Trophoblast cell (in vitro differentiated cells and primary cell): ENCODE measurements around the gene PERM1.
A peak's percentile ranks its signal among the peaks of the same experiment; 100 is the strongest.

Experiments used
- DNase-seq, 2 donors: peaks; one replicate each; pipeline ENCODE4 v3.0.0-alpha.2; 2016
- H2AFZ ChIP-seq: 2 replicates; pipeline ENCODE4 v1.6.1; 2013; ENCODE audit warnings: low read length, moderate library complexity, mild to moderate bottlenecking; ENCODE audit not compliant: insufficient read depth, poor library complexity
- H2AK5ac ChIP-seq: 2 replicates; pipeline ENCODE4 v1.6.1; 2013; ENCODE audit warnings: mild to moderate bottlenecking, low read length
- H2BK120ac ChIP-seq: 2 replicates; pipeline ENCODE4 v1.6.1; 2013; ENCODE audit warnings: low read length, mild to moderate bottlenecking, moderate library complexity; ENCODE audit not compliant: insufficient read depth, poor library complexity
- H2BK12ac ChIP-seq: 2 replicates; pipeline ENCODE4 v1.6.1; 2013; ENCODE audit warnings: mild to moderate bottlenecking, low read length, moderate library complexity
- H2BK5ac ChIP-seq: 2 replicates; pipeline ENCODE4 v1.6.1; 2013; ENCODE audit warnings: low read length, low read depth, moderate library complexity, mild to moderate bottlenecking; ENCODE audit not compliant: poor library complexity
- H3K14ac ChIP-seq: 2 replicates; pipeline ENCODE4 v1.6.1; 2013; ENCODE audit warnings: mild to moderate bottlenecking, low read length
- H3K18ac ChIP-seq: 2 replicates; pipeline ENCODE4 v1.6.1; 2013; ENCODE audit warnings: mild to moderate bottlenecking, low read length
- H3K23ac ChIP-seq: 2 replicates; pipeline ENCODE4 v1.6.1; 2013; ENCODE audit warnings: low read length
- H3K27ac ChIP-seq: 2 replicates; pipeline ENCODE4 v1.5.1; 2013; ENCODE audit warnings: low read depth, mild to moderate bottlenecking, inconsistent platforms, low read length, moderate library complexity
- H3K27me3 ChIP-seq: 2 replicates; pipeline ENCODE4 v1.6.1; 2013; ENCODE audit warnings: inconsistent platforms, mild to moderate bottlenecking, low read length, moderate library complexity; ENCODE audit not compliant: insufficient read depth
- H3K36me3 ChIP-seq, 2 experiments: 1 replicate in 1 of 2; 2 replicates in 1 of 2; pipeline ENCODE4 v1.6.1; 2013; ENCODE audit warnings: low read length in 2 of 2, mild to moderate bottlenecking in 2 of 2, moderate library complexity in 1 of 2; ENCODE audit not compliant: insufficient read depth in 2 of 2, control insufficient read depth in 1 of 2
- H3K4ac ChIP-seq: 2 replicates; pipeline ENCODE4 v1.6.1; 2013; ENCODE audit warnings: low read depth, mild to moderate bottlenecking, low read length, moderate library complexity
- H3K4me1 ChIP-seq, 2 experiments: 1 replicate in 1 of 2; 2 replicates in 1 of 2; pipeline ENCODE4 v1.6.1; 2013; ENCODE audit warnings: low read length in 2 of 2, mild to moderate bottlenecking in 2 of 2, moderate library complexity in 1 of 2; ENCODE audit not compliant: insufficient read depth in 2 of 2, control insufficient read depth in 1 of 2
- H3K4me2 ChIP-seq: 2 replicates; pipeline ENCODE4 v1.6.1; 2013; ENCODE audit warnings: inconsistent platforms, mild to moderate bottlenecking, low read length, moderate library complexity
- H3K4me3 ChIP-seq: 2 replicates; pipeline ENCODE4 v1.5.1; 2013; ENCODE audit warnings: mild to moderate bottlenecking, low read depth, low read length, inconsistent platforms
- H3K79me1 ChIP-seq: one replicate; pipeline ENCODE4 v1.6.1; 2013; ENCODE audit warnings: low read length
- H3K79me2 ChIP-seq: 2 replicates; pipeline ENCODE4 v1.6.1; 2013; ENCODE audit warnings: low read length, mild to moderate bottlenecking; ENCODE audit not compliant: control insufficient read depth, insufficient read depth, poor library complexity
- H3K9ac ChIP-seq: 2 replicates; pipeline ENCODE4 v1.6.1; 2013; ENCODE audit warnings: mild to moderate bottlenecking, low read length
- H3K9me3 ChIP-seq: 2 replicates; pipeline ENCODE4 v1.6.1; 2013; ENCODE audit warnings: low read depth, mild to moderate bottlenecking, control low read depth, inconsistent platforms, low read length; ENCODE audit not compliant: insufficient read depth
- H4K12ac ChIP-seq: 2 replicates; pipeline ENCODE4 v1.6.1; 2013; ENCODE audit warnings: low read depth, mild to moderate bottlenecking, low read length, moderate library complexity
- H4K8ac ChIP-seq: 2 replicates; pipeline ENCODE4 v1.6.1; 2013; ENCODE audit warnings: low read depth, mild to moderate bottlenecking, low read length, moderate library complexity
- H4K91ac ChIP-seq: one replicate; pipeline ENCODE4 v1.6.1; 2013; ENCODE audit warnings: low read depth, mild to moderate bottlenecking, low read length, moderate library complexity
- WGBS: extraction: QIAGEN DNeasy Blood & Tissue Kit; methylation state at CpG from one replicate; pipeline ENCODE4 v1.1.7; 2013; ENCODE audit warnings: missing lambda C conversion rate; ENCODE audit not compliant: insufficient read length, insufficient coverage; ENCODE audit errors: extremely low coverage; 5-methylcytosine and 5-hydroxymethylcytosine counted together

PERM1 gene

DNA sequence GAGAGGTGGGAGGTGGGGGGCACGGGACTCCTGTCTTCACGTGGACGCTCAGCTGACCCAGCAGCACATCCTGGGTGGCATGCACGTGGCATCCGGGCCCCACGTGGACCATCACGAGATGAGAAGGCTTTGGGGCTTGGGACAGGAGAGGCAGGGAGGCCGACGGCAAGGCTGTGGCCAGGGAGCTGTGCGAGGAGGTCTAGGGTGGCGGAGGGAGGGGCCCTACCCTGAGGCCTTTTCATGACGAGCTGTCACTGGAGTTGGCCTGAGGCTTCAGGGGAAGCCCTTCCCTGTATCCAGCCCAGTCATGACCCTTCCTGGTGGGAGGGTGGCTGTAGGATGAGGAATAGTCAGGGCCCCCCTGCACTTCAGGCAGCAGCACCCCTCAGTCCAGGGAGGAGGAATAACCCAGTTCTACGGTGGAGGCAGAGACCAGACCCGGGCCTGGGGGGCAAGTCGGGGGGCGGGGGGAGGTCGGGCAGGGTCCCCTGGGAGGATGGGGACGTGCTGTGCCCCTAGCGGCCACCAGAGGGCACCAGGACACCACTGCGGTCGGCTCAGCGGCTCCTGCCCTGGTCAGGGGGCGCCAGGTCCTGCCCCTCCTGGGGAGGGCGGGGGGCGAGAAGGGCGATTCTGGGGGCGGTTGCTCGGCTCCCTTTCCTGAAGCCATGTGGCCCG lies 2.0 kb upstream of the PERM1 start:
- Histone ChIP-seq H4K8ac (no peak overlapping the region), H3K14ac (no peak overlapping the region), H3K79me2 (no peaks in the 10 kb centered on the region), H3K18ac (no peak overlapping the region), H3K4ac (no peak overlapping the region), H3K9me3 (no peaks in the 10 kb centered on the region), H3K27me3 (no peaks in the 10 kb centered on the region), H3K23ac (no peak overlapping the region), H3K9ac (no peak overlapping the region), H2BK5ac (no peak overlapping the region), H3K36me3 (no peaks in the 10 kb centered on the region), H3K4me3 (no peak overlapping the region), H2AFZ (peak overlapping the region; percentile 74), H2AK5ac (peak overlapping the region; percentile 95), H4K91ac (no peak overlapping the region), H3K4me2 (peak overlapping the region; percentile 43), H3K27ac (no peak overlapping the region), H3K79me1 (no peaks in the 10 kb centered on the region), H2BK120ac (no peak overlapping the region), H4K12ac (no peak overlapping the region), H2BK12ac (no peak overlapping the region), H3K4me1 (no peaks in the 10 kb centered on the region)
- WGBS, result no CpG with 5 or more reads among the region's 29 CpGs
- DNase-seq, result peak in 1 of 2 donors; percentile 45

DNA sequence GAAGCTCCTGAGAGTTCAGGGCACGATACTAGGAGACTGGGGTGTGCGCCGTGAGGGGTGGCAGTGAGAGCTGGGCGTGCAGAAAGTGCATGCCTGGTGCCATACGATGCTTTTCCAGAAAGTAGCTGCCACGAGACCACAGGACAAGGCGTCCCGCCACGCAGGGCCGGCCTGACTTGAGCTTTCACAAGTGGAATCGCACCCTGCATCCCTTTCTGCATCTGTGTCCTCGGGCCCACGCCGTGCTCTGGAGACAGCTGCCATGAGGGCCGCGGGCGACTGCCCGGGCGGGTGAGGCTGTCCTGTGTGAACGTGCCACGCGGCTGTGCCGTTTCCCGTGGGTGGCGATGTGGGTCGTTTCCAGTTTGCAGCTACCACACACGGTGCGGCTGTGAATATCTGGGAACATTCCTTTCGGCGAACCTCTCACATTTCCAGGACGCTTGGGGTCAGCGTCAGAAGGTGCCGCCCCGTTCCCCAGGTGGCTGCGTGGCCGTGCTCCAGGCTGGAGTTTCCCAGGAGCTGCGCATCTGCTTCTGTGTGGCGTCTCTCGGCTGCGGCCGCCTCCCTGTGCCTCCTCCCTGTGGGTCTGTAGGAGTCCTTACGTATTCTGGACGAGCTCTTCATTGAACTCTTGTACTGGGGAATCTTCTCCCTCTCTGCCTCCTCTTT lies 1.0 kb upstream of the PERM1 start:
- Histone ChIP-seq H3K27ac (no peak overlapping the region), H3K9ac (no peak overlapping the region), H4K12ac (no peak overlapping the region), H3K23ac (no peak overlapping the region), H3K79me2 (no peaks in the 10 kb centered on the region), H3K27me3 (no peaks in the 10 kb centered on the region), H3K14ac (no peak overlapping the region), H3K9me3 (no peaks in the 10 kb centered on the region), H3K79me1 (no peaks in the 10 kb centered on the region), H3K4me2 (no peak overlapping the region), H3K18ac (no peak overlapping the region), H2BK12ac (no peak overlapping the region), H2BK120ac (no peak overlapping the region), H2AK5ac (no peak overlapping the region), H2AFZ (no peak overlapping the region), H3K4me3 (no peak overlapping the region), H3K4me1 (no peaks in the 10 kb centered on the region), H4K91ac (no peak overlapping the region), H3K4ac (no peak overlapping the region), H4K8ac (no peak overlapping the region), H2BK5ac (no peak overlapping the region), H3K36me3 (no peaks in the 10 kb centered on the region)
- DNase-seq, result peak in 1 of 2 donors; percentile 17
- no CpG with 5 or more reads among the region's 43 CpGs for WGBS

DNA sequence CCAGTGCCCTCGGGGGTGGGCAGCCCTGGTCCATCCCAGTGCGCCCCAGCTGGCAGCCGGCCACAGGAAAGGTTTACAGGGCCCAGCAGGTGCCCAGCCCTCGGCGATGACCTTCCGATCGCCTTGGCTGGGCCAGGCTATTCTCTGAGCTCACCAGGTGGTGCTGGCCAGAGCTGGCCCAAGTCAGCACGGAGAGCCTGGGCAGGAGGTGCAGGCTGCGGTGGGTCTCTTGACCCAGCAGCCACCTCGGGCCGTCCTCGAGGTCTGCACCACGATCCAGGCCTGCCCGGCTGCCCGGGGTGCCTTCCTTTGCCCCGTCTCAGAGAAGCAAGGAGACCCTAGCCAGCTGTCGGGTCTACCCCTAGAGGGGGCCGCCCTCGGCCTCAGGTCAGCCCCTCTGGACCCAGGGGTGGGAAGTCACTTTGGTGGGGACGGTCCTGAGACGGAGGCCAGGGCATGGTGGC lies 370 bp downstream of the PERM1 start:
- no peak overlapping the region for H3K9ac ChIP-seq
- no peaks in the 10 kb centered on the region for H3K36me3 ChIP-seq
- H3K27me3 ChIP-seq, result no peaks in the 10 kb centered on the region
- no CpG with 5 or more reads among the region's 21 CpGs for WGBS
- no peak overlapping the region for H3K18ac ChIP-seq
- no peak for DNase-seq
- no peaks in the 10 kb centered on the region for H3K79me1 ChIP-seq
- no peak overlapping the region for H2AFZ ChIP-seq
- H3K4ac ChIP-seq, result no peak overlapping the region
- H2BK120ac ChIP-seq, result peak overlapping the region; percentile 26
- H3K27ac ChIP-seq, result no peak overlapping the region
- no peak overlapping the region for H3K14ac ChIP-seq
- H3K4me1 ChIP-seq, result no peaks in the 10 kb centered on the region
- no peak overlapping the region for H3K4me3 ChIP-seq
- H2BK12ac ChIP-seq, result no peak overlapping the region
- H4K12ac ChIP-seq, result no peak overlapping the region
- H3K4me2 ChIP-seq, result no peak overlapping the region
- H3K79me2 ChIP-seq, result no peaks in the 10 kb centered on the region
- H2AK5ac ChIP-seq, result no peak overlapping the region
- H3K23ac ChIP-seq, result no peak overlapping the region
- no peak overlapping the region for H4K91ac ChIP-seq
- H4K8ac ChIP-seq, result no peak overlapping the region
- H3K9me3 ChIP-seq, result no peaks in the 10 kb centered on the region
- no peak overlapping the region for H2BK5ac ChIP-seq

DNA sequence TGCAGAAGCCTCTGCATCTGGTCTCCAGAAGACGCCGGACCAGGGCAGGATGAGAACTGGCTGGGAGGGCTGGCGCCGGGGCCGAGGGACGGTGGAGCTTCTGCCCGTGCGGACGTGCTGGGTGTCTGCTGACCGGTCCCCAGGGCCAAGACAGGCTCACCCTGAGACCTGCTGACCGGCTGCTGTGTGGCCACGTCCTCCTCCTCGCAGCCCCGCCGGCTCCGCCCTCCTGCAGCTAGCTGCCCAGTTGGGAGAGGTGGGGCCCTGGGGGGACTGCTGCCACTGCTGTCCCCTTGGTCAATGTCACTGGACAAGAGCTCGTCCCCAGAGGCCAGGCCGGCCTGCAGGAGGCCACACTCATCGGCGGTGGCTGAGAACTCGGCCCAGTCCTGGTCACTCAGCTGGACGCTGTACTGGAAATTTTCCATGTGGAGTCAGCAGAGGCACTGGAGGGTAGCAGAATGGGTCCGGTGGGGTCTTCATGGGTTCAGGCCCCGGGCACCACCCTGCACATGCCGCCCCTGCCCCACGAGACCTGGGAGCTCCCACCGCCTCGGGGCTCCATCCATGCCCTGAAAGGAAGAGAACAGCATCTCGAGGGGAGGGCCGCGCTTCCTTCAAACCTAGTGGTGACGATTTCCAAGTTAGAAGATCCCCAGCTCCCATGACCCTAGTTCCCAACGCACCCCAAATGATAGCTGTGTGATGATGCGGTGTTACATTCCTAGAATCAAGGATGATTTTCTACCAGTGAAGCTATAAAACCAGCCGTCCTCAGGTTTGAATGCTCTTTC lies 1.1 kb downstream of the PERM1 start:
- Histone ChIP-seq H2BK120ac (no peak overlapping the region), H3K4me2 (no peak overlapping the region), H3K18ac (no peak overlapping the region), H4K12ac (no peak overlapping the region), H3K79me1 (no peaks in the 10 kb centered on the region), H3K4me1 (peaks cover 0 to 6% of the 10 kb centered on the region in 2 experiments), H2AFZ (no peak overlapping the region), H3K4ac (no peak overlapping the region), H3K79me2 (no peaks in the 10 kb centered on the region), H2AK5ac (no peak overlapping the region), H3K23ac (no peak overlapping the region), H3K14ac (no peak overlapping the region), H2BK12ac (no peak overlapping the region), H4K91ac (no peak overlapping the region), H3K27ac (no peak overlapping the region), H3K9me3 (no peaks in the 10 kb centered on the region), H3K27me3 (no peaks in the 10 kb centered on the region), H3K4me3 (no peak overlapping the region), H3K9ac (no peak overlapping the region), H3K36me3 (no peaks in the 10 kb centered on the region), H4K8ac (no peak overlapping the region), H2BK5ac (no peak overlapping the region)
- no CpG with 5 or more reads among the region's 35 CpGs for WGBS
- DNase-seq, result no peak
